A673 (cell line): ENCODE results near the gene TLE1. TPM values are rescaled to one million over a fixed set of nuclear protein-coding genes. Genes with fewer than 3 reads are reported as not detected.

Source experiments
- BruUV-seq: library from RNA; stranded (reverse); fragments of 400-500 nt; replicated peaks from 2 replicates; lab custom pipeline; 2021; lab: Mats Ljungman, UMichigan
- CTCF ChIA-PET: fragments of 300-600 bp; sonication (Branson Sonifier 250); formaldehyde crosslinking; loops from one replicate; lab custom pipeline; 2022; ENCODE audit warnings: antibody characterized with exemption; lab: Charles Lee
- POLR2A ChIA-PET: fragments of 300-600 bp; sonication (Branson Sonifier 250); formaldehyde crosslinking; loops from one replicate; lab custom pipeline; 2022; ENCODE audit warnings: antibody characterized with exemption; ENCODE audit not compliant: low non-redundant PET; lab: Charles Lee
- DNase-seq: peaks from one replicate; pipeline ENCODE4 v3.0.0-alpha.2; 2015; ENCODE audit warnings: low spot score
- H3K27ac ChIP-seq: fragments of 200-600 bp; sonication (generic); 2 replicates; pipeline ENCODE4 v1.5.1; 2016; ENCODE audit warnings: mixed run types, low read depth, mild to moderate bottlenecking, mixed read lengths, antibody characterized with exemption, low read length; ENCODE audit not compliant: poor library complexity, severe bottlenecking
- H3K27me3 ChIP-seq: fragments of 200-600 bp; sonication (generic); replicated peaks from 2 replicates; pipeline ENCODE4 v1.6.1; 2017; ENCODE audit warnings: mixed run types, low read depth, mild to moderate bottlenecking, mixed read lengths, antibody characterized with exemption, low read length; ENCODE audit not compliant: insufficient read depth, poor library complexity
- H3K36me3 ChIP-seq: fragments of 200-600 bp; sonication (generic); 2 replicates; pipeline ENCODE4 v1.6.1; 2016; ENCODE audit warnings: mixed run types, mild to moderate bottlenecking, mixed read lengths, antibody characterized with exemption, low read length; ENCODE audit not compliant: insufficient read depth, poor library complexity, severe bottlenecking
- H3K4me1 ChIP-seq: fragments of 200-600 bp; sonication (generic); 2 replicates; pipeline ENCODE4 v1.6.1; 2017; ENCODE audit warnings: mixed run types, mild to moderate bottlenecking, mixed read lengths, antibody characterized with exemption, low read length; ENCODE audit not compliant: insufficient read depth, poor library complexity, severe bottlenecking
- H3K4me3 ChIP-seq: fragments of 200-600 bp; sonication (generic); 2 replicates; pipeline ENCODE4 v1.5.1; 2016; ENCODE audit warnings: low read depth, mixed run types, mild to moderate bottlenecking, mixed read lengths, low read length; ENCODE audit not compliant: poor library complexity, severe bottlenecking
- H3K9me3 ChIP-seq: fragments of 200-600 bp; sonication (generic); 2 replicates; pipeline ENCODE4 v1.6.1; 2016; ENCODE audit warnings: mixed run types, low read depth, mild to moderate bottlenecking, mixed read lengths, antibody characterized with exemption, low read length; ENCODE audit not compliant: poor library complexity, severe bottlenecking
- EZH2 ChIP-seq: fragments of 200-600 bp; sonication (generic); IDR thresholded peaks from 2 replicates; pipeline ENCODE4 v1.6.1; 2017; ENCODE audit warnings: borderline replicate concordance, low read depth, mild to moderate bottlenecking, mixed read lengths, antibody characterized with exemption, low read length; ENCODE audit not compliant: poor library complexity, severe bottlenecking
- intact Hi-C: fragments of 100-400 bp; cut with micrococcal nuclease; formaldehyde crosslinking; loops from one replicate; pipeline ENCODE4 v1.10.0; 2022; ENCODE audit not compliant: unreplicated experiment
- total RNA-seq: library from RNA; stranded (reverse); gene quantifications from 2 replicates; pipeline ENCODE4 v1.2.3, GENCODE V29; 2021
- TF ChIP-seq, protein P1 (sequence below): fragments of 300-800, 200-600 bp; sonication (generic); conservative IDR thresholded peaks from 2 replicates; pipeline ENCODE4 v1.5.1; 2017; ENCODE audit warnings: low read depth, mild to moderate bottlenecking, antibody characterized with exemption, low read length, moderate library complexity, mixed read lengths

Gene TLE1
- total RNA-seq, 1 experiment from 2014 or later: 2.2 TPM

DNA sequence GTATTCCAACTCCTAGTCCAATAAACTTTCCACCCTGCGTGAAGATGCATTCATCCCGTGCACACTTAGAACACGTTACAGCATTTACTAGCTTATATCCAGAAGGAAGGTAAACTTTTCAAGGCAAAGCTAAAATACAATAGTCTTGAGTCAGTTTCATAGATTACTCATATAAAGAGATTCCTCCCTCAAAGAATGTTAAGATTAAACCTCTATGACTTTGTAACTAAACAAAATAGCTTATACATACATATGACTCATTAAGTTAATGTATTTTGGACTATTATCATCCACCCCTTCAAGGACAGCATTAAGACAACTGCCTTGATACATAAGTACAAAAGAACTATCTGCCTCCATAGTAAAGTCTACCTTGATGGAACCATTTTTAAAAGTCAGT is 36.1 kb downstream of the TLE1 start:
- TF ChIP-seq, protein P1, sequence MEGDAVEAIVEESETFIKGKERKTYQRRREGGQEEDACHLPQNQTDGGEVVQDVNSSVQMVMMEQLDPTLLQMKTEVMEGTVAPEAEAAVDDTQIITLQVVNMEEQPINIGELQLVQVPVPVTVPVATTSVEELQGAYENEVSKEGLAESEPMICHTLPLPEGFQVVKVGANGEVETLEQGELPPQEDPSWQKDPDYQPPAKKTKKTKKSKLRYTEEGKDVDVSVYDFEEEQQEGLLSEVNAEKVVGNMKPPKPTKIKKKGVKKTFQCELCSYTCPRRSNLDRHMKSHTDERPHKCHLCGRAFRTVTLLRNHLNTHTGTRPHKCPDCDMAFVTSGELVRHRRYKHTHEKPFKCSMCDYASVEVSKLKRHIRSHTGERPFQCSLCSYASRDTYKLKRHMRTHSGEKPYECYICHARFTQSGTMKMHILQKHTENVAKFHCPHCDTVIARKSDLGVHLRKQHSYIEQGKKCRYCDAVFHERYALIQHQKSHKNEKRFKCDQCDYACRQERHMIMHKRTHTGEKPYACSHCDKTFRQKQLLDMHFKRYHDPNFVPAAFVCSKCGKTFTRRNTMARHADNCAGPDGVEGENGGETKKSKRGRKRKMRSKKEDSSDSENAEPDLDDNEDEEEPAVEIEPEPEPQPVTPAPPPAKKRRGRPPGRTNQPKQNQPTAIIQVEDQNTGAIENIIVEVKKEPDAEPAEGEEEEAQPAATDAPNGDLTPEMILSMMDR: no peak
- TF ChIP-seq EZH2: no peak
- CTCF ChIA-PET: interaction anchor here (0.7 kb wide), 1 partner anchor 133 kb away, joined by 3 read pairs; no protein-coding TSS in a partner anchor
- no peak for DNase-seq
- intact Hi-C loops: no loop called here
- no peaks in the 10 kb centered on the region for H3K9me3 ChIP-seq
- no peaks in the 10 kb centered on the region for H3K27me3 ChIP-seq
- BruUV-seq: no TSS peak
- H3K4me3 ChIP-seq: no peak overlapping the region
- H3K27ac ChIP-seq: no peak overlapping the region
- POLR2A ChIA-PET: interaction anchor here (0.6 kb wide), 1 partner anchor 1082 kb away, joined by 3 read pairs; no protein-coding TSS in a partner anchor
- no peaks in the 10 kb centered on the region for H3K36me3 ChIP-seq
- no peaks in the 10 kb centered on the region for H3K4me1 ChIP-seq

DNA sequence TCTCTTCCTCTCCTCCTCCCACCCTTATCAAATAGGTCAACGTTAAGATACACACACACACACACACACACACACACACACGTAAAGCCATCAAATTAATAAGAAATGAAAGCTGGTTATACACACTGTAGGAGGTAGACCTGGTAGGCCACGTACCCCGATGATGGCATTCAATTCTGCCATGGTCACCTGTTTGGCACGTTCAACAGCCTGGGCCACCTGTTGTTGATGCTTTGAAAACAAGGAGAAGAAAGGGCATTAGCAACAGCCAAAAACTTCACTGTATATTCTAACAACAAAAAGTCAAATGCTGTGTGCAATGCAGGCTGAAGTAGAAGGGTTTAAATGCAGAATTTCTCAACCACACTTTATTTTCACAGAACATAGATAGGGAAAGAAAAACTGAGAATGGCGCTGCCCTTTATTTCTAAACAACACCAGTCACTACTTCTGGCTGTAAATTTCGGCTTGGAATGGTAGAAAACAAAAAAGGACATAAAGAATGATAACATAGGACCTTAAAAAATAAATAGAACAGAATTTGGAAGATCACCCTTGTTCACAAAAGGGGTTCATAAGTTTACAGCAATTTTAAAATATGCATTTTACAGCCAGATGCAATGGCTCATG is 37.2 kb downstream of the TLE1 start:
- intact Hi-C loops: no loop called here
- CTCF ChIA-PET: no interaction called here
- Histone ChIP-seq H3K27ac (no peak overlapping the region), H3K27me3 (no peaks in the 10 kb centered on the region), H3K9me3 (no peaks in the 10 kb centered on the region), H3K36me3 (no peaks in the 10 kb centered on the region), H3K4me1 (no peaks in the 10 kb centered on the region), H3K4me3 (no peak overlapping the region)
- POLR2A ChIA-PET: no interaction called here
- no TSS peak for BruUV-seq
- no peak for DNase-seq
- TF ChIP-seq EZH2: no peak
- TF ChIP-seq, protein P1: no peak

DNA sequence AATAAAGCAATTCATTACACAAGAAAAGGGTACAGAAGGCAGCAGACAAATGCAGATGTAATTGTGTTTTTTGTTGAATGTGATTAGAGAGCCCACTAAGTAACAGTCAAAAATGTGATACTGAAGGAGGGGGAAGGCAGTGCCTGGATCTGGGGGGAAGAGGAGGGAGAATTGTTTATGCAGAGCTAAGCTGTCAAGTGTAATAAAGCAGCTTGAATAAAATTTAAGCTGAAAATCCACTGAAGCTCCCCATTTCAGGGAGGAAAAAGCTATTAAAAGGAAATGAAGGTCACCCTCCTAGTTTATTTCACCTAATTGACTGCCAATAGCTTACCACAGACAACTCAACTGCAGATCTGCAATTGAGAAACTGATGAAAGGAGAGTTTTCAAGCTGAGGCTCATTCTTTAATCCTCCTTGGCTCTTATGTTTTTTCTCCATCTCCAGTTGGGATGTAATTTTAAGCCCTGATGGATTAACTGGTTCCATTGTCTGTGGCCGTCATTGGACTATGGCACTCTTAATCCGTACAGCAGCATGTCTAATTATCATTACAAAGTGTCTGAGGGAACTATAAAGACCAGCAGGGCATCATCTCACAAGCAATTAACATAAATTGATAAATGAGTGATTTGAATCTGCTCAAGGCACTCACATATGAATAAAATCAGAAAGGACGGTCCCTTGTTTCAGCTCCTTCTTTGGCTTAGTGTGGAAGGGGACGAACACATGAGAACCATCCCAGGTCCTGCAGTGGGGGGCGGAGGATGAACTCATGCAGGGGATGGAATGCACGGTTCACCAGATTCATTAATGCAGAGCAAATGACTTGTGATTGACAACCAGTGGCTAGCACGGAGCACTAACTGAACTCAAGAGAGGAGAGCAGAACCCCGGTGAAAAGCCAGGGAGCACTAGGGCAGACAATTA is 38.5 kb downstream of the TLE1 start:
- H3K4me1 ChIP-seq: no peaks in the 10 kb centered on the region
- H3K27me3 ChIP-seq: no peaks in the 10 kb centered on the region
- no peaks in the 10 kb centered on the region for H3K9me3 ChIP-seq
- intact Hi-C loops: no loop called here
- no peaks in the 10 kb centered on the region for H3K36me3 ChIP-seq
- no TSS peak for BruUV-seq
- peak; percentile 29 for DNase-seq
- H3K4me3 ChIP-seq: no peak overlapping the region
- TF ChIP-seq EZH2: no peak
- TF ChIP-seq, protein P1: no peak
- no peak overlapping the region for H3K27ac ChIP-seq
- ChIA-PET CTCF (interaction anchor here (0.6 kb wide), 1 partner anchor 15 kb away, joined by 3 read pairs; no protein-coding TSS in a partner anchor), POLR2A (no interaction called here)
